ENCODE measurements around the gene PDE4B.

Gene PDE4B

GRCh38 chr1:66208632-66209031, 415.9 kb downstream of the PDE4B start:
- DNase-seq: no peak

DNA sequence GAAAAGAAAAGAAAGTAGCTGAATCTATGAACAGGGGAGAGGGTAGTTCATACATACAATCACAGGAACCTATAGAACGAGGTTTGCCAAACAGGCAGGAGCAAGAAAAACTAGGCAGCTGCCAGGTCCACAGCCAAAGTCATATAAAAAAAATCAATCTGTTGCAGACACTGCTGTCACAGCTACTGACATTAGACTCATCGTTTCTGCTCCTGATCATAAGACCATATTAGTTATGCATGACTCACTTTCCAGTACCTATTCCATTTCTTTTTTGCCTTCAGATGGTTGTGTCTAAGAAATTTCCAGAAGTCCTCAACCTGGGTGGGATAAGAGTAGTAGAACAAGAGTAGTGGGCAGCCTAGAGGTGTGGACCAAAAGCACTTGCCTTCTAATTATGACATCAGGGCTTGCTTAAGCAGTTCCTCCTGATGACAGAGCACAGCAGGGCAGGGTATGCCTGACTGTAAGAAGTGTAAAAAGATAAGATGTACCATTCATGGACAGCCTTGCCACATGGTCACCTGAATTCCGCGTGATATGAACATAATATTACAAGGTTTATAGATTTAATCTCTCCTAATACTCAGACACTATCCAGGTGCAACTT, 418.0 kb downstream of the PDE4B start:
- DNase-seq: no peak

GRCh38 chr1:66211521-66211920, 418.8 kb downstream of the PDE4B start:
- no peak for DNase-seq

GRCh38 chr1:66213491-66213890, 420.8 kb downstream of the PDE4B start:
- DNase-seq: no peak

GRCh38 chr1:66214901-66215300, 422.2 kb downstream of the PDE4B start:
- DNase-seq: no peak

DNA sequence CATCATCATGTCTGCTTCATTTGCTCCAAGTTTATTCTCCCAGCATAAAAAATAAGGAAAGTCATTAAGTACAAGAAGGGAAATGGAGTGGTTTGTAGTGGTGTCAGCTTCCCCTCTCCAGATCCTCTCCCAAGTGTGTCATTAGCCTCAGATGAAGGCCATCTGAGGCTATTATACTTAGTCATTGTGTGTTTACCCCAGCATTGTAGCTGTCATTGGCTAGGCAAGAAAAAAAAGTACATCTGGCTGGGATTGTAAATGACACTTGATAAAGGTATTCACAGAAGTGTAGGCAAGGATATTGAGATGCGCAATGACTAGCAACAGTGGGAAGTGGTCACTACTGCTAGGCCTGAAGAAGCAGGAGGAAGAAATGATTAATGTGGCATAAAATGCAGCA, 424.3 kb downstream of the PDE4B start:
- no peak for DNase-seq

DNA sequence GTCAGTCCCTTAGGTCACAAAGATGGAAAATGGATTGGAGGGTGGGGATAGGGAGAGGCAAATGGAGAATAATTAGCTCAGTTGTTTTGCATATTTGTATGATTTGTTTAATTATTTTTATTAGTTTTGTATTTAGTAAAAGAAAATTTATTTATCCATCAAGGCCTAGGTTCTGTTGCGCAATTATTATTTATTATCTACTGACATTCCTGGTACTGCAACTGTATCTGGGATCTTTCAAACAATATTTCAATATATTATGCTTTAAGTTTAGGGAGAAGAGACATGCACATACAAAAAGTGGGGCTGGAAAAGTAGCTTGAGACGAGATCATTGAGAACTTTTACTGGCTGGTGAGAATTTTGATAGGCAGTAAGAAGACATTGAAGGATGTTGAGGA, 424.9 kb downstream of the PDE4B start:
- no peak for DNase-seq

DNA sequence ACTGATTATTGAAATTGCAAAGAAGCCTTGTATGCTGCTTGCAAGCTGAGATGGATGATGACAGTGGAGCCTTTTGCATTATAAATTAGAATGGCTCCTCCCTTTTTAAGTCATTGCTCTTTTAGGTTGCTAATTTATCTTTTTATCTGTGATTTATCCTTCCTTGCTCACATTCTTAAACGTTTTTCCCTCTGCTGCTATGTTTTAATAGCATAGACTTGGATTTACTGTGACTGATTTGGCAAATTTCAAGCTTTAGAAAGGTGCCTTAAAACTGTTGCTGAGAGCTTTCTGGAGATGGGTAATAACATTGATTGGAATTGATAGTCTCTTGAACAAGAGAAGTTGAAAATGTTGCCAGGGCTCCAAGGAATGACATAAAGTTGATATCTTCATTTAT, 427.8 kb downstream of the PDE4B start:
- no peak for DNase-seq

DNA sequence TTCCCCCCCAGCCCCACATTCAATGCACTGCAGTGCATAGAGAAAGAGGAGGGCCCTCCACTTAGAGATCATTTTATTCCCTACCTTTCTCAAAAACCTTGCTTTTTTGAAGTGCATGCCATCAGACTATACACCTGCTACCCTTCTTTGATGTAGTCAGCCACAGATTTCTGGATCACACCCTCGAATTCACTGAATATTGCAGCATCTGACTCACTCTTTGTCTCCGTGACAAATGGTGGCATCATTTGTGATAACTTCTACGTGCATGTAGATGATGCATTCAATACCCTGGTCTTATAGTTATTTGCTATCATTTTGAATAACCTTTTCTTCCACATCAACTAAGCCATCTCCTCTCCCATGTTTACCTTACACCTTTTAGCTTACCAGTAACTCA, 431.0 kb downstream of the PDE4B start:
- no peak for DNase-seq

GRCh38 chr1:66226985-66227384, 434.3 kb downstream of the PDE4B start:
- no peak for DNase-seq

DNA sequence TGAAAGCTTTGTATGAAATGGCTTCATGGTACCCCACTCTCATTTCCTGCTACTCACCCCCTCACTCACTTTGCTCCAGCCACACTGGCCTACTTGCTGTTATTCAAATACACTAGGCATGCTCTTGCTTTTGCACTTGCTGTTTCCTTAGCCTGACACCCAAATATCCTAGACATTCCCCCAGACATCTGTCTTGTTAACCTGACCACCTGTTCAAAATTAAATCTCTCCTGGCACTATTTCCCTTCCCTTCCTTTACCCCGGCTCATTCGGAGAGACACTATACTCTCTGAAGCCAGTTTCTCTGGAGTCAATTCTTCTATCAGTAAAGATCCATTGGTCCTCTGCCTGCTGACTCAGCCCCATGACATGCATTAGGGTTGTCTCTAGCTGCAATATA, 435.3 kb downstream of the PDE4B start:
- no peak for DNase-seq

- no peak for DNase-seq
Observed at GRCh38 chr1:66231217-66231616, 438.5 kb downstream of the PDE4B start.

- no peak for DNase-seq
Observed at GRCh38 chr1:66231681-66232463, 439.2 kb downstream of the PDE4B start.

DNA sequence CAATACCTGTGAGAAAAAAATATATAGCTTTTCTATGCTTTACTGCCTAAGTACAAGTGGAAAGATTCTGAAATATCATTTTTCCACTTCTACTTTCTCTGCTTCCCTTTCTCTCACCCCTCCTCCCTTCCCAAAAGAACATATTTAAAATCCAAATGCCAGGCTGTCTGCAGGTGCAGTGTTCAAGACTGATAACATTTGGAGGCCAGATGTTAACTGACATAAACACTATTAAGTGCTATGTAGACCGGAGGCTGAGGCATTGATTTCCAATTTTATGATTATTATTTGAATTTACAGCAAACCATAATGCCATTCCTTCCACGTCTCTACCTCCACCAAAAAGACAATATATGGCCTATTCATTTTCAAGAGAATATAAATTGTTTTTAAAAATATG, 444.3 kb downstream of the PDE4B start:
- DNase-seq: no peak

DNA sequence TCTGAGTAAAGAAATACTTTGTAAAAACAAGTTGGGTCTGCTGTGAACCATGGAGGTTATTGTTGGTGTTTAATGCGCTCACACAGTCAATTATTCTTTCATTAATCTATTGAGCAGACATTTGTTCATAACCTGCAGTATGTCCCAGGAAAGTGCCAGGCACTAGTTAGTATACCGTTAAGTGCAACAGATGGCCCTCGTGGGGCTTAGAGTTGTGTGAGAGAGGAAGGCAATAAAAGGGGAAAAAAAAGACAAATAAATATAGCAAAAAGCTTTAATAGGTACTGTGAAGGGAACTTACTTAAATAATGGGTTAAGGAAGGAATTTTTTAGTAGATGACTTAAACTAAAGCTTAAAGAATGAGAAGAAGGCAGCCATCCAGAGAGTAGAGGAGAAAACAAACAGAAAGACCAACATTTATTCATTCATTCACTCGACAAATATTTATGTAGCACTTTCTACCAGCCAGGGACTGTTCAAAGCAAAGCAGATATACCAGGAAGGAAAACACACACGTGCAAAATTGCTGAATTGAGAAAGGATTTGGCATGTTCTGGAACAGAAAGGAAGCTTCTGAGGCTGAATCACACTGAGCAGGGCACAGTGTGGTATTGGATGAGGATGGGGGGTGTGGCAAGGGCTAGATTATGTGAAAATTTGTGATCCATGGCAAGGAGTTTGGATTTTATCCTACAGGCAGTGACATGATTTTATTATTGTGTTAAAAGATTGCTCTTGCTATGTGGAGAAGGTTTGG, 445.2 kb downstream of the PDE4B start:
- no peak for DNase-seq

GRCh38 chr1:66239834-66240233, 447.1 kb downstream of the PDE4B start:
- DNase-seq: no peak

GRCh38 chr1:66240491-66241484, 448.1 kb downstream of the PDE4B start:
- DNase-seq: no peak

GRCh38 chr1:66242646-66243547, 450.2 kb downstream of the PDE4B start:
- peak; percentile 67 for DNase-seq

- no peak for DNase-seq
Observed at GRCh38 chr1:66243548-66244130, 450.9 kb downstream of the PDE4B start.

DNA sequence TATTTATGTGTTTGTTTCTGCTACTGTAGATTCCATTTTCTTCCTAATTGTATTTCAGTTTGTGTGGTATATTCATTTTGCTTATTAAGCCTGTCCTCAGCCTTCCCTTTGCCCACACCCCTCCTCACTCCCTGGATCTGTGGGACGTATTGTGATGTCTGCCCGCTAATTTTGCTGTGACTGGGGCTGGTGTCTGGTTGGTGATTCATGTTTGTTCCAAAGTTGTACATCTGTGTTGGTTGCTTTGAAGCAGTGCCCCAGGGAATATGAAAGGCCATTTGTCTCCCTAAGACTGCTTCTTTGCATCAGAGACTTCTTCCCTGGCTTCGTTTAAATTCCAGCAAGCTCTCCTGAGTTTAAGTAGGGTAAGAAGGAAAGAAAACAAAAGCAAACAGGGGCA, 451.7 kb downstream of the PDE4B start:
- DNase-seq: no peak

DNA sequence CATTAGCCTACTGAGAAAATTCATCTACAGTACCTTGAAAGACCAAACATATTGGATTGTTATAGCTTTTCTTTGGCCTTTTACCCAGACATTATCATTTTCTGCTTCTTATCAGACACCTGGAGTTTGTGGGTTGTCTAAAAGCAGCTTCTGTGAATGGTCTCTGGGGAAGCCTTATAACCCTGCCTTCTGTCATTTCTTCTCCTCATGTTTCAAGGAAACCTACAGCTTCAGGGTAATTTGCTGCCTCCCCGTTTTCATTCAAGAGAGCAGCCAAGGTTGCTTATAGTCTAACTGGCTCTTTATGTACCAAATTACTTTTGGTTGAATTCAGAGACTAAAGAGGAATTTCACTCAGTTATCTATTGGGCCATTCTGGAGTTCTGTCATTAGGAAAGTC, 453.0 kb downstream of the PDE4B start:
- DNase-seq: no peak
